Heart left ventricle (tissue), 13 donors: ENCODE data around the gene NMS.

ENCODE experiments used
- CTCF ChIP-seq, 12 donors: fragments of 200-600 bp; sonication (generic) in 4 of 12; IDR thresholded peaks; one replicate each; pipeline versions ENCODE4 v1.5.0 to v1.8.0; 2018 to 2022; ENCODE audit warnings: antibody characterized with exemption in 12 of 12, mild to moderate bottlenecking in 5 of 12
- POLR2A ChIP-seq, 2 donors: fragments of 450-650 bp; IDR thresholded peaks; one replicate each; pipeline ENCODE4 v1.6.1; 2017; ENCODE audit warnings: antibody characterized with exemption in 2 of 2, mild to moderate bottlenecking in 2 of 2, moderate library complexity in 2 of 2
- donor health status: ischemic (EF 13 %, LVEDD 7.1; RV severe dilation, severe dysfunction).
- donor health status: DM: no; HTN: yes; CAD: no.
- donor health status: DM: no; HTN: no; CAD: no.
- donor health status: ischemic (EF 25% LVEDD 6.9; RV normal size, moderate dysfunction).
- donor health status: ischemic (EF 25% LVEDD 5.7; RV mildly dilated, moderate dysfunction).
- donor health status: ischemic (EF 35%, LVEDD 5.7; RV mildly dilated, moderate dysfunction).
- donor health status: nonischemic (EF 11% LVEDD 7.7; RV severe dilation, severe dysfunction).
- donor health status: DM: yes; HTN: yes; CAD: no.
- donor health status: PGD.
- donor health status: ischemic (EF 29% LVEDD 5.4; RV normal size, mild dysfunction).
- donor health status: nonischemic (EF 23%, LVEDD 6.1; RV moderate dilation, normal function).

GRCh38 chr2:100470182-100470581 lies at the start of gene NMS:
- TF ChIP-seq POLR2A (IDR thresholded peaks at IDR 0.05) (no peak), CTCF (IDR thresholded peaks at IDR 0.05) (no peak)
